A172 (cell line): ENCODE data around the gene TTC8. TPM values are rescaled to one million over a fixed set of nuclear protein-coding genes. Genes with fewer than 3 reads are reported as not detected.
"Not testable (repeated sequence)": the region's sequence is repeated elsewhere in the genome, so short reads cannot be mapped to it uniquely, and the experiment has no call there.

Experiments
- DNase-seq: peaks from one replicate; pipeline ENCODE4 v3.0.0-alpha.2; 2015; ENCODE audit warnings: low spot score
- total RNA-seq: library from RNA; depleted of rRNA; stranded (reverse); fragments of >200 nt; shearing (Covaris generic); gene quantifications from 2 replicates; pipeline ENCODE4 v1.2.3, GENCODE V29; 2014; rRNA removed

The TTC8 gene
- total RNA-seq = 19.2 and 20.3 TPM in 2 replicates

DNA sequence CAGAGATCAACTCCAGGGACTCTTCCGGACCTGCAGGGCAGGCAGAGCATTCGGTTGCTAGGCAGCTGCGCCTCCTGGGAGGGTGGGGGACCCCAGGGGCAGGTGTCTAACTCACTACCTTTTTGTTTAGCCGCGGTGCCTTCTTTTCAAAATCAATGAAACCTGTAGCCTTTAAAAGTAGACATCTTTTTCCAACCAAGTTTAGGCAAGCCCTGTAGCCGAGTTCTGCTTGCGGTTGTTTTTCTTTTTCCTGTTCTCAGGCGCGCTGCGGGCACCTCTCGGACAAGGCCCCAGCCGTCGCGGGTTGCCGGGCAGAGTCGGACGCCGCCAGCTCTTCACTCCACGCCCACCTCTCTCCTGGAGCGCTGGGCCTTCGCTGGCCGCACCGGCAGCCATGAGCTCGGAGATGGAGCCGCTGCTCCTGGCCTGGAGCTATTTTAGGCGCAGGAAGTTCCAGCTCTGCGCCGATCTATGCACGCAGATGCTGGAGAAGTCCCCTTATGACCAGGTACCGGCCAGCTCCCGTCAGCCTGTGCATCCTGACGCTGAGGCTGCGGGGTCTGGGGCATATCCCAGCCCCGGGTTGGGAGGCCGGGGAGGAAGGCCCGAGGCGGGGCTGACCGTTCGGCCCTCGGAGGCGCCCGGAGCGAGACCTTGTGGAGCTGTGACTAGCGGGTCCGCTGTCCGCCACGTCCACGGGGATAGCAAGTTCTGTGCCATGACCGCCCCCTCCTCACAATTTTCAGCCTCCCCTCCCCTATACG is at the start of gene TTC8:
TTC8 (plus strand) TSS at position 338 of the 764 bp plus-strand sequence; CDS start at position 395, 57 bp downstream.
- peak; percentile 63 for DNase-seq

- no peak for DNase-seq
Measured at GRCh38 chr14:88775532-88775931, 48.9 kb upstream of the TTC8 start.

DNA sequence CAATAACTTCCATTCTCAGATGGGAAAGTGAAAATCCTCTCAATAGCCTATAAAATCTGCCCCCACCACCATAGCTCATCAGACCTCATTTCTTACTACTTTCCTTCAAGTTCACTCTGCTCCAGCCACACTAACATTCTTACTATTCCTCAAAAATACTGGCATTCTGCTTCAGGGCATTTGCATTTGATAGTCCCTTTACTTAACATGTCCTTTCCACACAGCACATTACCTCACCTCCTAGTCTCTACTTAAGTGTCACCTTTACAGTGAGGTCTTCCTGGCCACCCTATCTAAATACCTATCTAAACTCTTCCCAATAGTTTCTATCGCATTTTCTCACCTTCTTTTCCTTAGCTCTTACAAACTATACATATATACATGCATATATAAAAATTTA is 38.5 kb upstream of the TTC8 start:
- DNase-seq = no peak

GRCh38 chr14:88786715-88787114 is 37.7 kb upstream of the TTC8 start:
- DNase-seq = no peak

- not testable (repeated sequence) for DNase-seq
Measured at GRCh38 chr14:88789573-88789972, 34.9 kb upstream of the TTC8 start.

- DNase-seq = no peak
Measured at GRCh38 chr14:88790501-88791251, 33.8 kb upstream of the TTC8 start.

- DNase-seq = no peak
Measured at GRCh38 chr14:88791252-88791621, 33.2 kb upstream of the TTC8 start.

GRCh38 chr14:88791629-88792472 is 32.6 kb upstream of the TTC8 start:
- no peak for DNase-seq

GRCh38 chr14:88792473-88793258 is 31.8 kb upstream of the TTC8 start, which contains the start of gene EML5:
Gene EML5, minus strand, starts transcription at chr14:88792953. Its CDS starts 450 bp downstream, at chr14:88792503.
- DNase-seq = peak; percentile 8

DNA sequence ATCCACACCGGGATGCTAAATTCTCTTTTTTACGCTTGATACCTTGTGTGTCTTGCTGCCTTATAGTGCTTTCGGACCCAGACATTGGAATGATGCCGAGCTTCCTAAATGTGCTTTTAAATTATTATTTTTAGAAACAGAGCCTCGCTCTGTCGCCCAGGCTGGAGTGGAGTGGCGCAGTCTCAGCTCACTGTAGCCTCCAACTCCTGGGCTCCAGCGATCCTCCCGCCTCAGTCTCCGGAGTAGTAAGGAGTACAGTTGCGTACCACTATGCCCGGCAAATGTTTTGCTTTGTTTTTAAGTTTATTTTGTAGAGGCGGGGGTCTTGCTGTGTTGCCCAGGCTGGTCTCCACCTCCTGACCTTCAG is 31.2 kb upstream of the TTC8 start:
- no peak for DNase-seq

GRCh38 chr14:88798156-88798555 is 26.3 kb upstream of the TTC8 start:
- DNase-seq = no peak

DNA sequence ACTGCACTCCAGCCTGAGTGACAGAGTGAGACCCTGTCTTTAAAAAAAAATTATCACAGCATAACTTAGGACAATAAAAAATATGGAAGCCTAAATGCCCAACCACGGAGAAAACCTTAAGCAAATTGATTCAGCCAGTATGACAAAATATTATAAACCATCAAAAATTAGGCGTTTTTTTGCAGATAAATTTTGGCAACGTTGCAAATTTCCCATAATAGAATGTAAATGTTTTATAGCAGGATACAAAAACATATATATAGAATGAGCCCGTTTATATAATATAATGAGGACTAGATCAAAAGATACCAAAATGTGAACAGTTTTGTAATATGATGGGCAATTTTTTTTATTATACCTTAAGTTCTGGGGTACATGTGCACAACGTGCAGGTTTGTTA is 24.9 kb upstream of the TTC8 start:
- DNase-seq = no peak

DNA sequence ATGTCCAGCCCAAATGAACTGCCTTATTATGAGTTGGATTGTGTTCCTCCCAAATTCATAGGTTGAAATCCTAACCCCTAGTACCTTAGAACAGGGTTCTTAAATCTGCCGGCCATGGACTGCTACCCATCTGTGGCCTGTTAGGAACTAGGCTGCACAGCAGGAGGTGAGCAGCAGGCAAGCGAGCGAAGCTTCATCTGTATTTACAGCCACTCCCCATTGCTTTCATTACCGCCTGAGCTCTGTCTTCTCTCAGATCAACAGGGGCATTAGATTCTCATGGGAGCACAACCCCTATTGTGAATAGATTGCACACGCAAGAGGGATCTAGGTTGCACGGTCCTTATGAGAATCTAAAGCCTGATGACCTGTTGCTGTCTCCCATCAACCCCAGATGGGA is 21.9 kb upstream of the TTC8 start:
- DNase-seq = no peak

DNA sequence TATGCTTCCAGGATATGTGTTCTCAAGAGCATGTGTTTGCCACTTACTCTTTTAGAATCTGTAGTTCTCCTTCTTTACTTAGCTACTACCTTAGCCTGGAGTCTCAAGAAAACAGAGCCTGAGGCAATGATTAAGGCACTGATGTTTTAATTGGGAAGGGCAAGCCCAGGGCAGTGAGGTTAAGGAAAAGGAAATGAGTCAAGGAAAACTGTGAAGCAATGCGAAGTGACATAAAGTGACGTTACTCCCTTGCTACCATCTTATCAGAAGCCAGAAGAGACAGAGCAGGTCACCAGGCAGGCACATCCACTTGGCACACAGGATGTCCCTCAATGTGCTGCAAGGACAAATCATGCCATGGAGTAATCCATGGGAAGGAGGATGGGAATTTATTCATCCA is 20.4 kb upstream of the TTC8 start:
- DNase-seq = peak; percentile 27

GRCh38 chr14:88804477-88804876 is 20.0 kb upstream of the TTC8 start:
- no peak for DNase-seq

DNA sequence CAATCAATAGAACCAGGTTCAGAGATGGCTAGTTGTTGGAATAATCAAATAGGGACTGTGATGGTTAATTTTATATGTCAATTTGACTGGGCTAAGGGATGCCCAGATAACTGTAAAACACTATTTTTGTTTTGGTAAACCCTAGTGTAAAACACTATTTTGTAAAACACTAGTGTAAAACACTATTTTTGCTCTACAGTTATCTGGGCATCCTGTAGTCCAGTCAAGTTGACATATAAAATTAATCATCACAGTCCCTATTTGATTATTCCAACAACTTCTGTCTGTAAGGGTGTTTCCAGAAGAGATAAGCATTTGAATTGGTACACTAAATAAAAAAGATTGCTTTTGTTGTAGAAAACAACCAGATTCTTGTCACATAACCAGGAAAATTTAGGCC is 16.1 kb upstream of the TTC8 start:
- no peak for DNase-seq

DNA sequence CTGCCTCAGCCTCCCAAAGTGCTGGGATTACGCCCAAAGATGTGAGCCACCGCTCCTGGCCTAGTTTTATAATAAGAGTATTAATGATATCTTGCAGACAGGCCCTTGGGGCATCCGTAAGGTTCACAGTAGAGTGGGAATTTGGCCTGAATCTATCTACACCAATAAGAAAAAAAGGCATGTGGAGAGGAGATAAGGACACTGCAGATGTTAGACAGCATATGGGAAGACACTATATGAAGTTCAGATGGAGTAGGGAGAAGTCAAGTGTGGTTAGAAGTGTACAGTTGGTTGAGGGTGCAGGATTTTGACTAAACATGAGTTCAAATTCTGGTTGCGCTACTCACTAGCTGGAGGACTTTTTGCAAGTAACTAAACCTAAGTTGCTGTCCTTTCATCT is 8.5 kb upstream of the TTC8 start:
- DNase-seq = no peak

- no peak for DNase-seq
Measured at GRCh38 chr14:88818018-88818417, 6.4 kb upstream of the TTC8 start.

DNA sequence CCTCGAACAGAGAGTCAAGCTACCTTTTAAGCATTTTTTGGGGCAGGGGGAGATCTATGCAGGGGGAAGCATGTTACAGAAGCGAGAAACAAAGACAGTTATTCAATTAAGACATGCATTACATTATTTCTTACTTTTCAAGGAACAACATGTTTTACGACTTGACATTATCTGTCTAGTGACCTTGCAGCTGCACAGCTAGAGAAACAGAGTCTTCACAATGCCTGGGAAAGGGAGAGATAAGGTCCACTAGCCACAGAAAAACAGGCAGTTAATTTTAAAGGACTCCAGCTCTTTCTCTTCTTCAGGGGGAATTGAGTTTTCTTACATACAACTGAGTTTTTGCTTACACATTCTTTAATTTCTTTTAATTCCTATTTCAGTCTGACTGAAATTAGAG is 4.8 kb upstream of the TTC8 start:
- DNase-seq = not testable (repeated sequence)

DNA sequence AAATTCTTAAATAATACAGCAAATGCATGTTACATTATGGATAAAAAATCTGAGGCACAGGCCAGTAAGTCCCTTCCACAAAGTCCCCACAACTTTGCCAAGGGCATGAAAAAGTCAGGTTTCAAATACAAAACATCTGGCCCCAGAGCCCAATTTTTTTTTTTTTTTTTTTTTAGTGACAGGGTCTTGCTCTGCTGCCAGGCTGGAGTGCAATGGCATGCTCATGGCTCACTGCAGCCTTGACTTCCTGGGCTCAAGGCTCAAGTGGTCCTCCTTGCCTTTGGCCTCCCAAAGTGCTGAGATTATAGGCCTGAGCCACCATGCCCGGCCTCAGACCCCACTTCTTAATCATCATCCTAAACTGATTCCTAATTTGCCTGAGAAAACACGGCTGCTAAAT is 3.1 kb upstream of the TTC8 start:
- DNase-seq = no peak

DNA sequence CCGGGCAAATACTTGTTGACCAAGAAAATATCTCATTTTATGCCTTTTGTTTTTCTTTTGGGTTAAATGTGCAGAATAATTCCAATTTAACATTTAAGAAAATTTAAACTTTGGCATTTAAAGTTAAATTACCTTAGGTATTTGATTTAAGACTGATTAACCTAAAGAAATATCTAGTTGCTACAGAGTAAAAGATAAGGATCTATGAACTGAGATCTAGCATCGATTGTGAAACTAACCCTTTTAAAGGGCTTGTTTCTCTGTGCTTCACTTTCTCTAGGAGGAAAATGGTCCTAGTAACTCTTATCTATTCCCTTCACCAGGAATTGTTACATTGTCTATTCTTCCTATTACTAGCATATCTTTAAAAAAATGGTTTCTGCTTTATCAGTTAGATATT is 2.6 kb upstream of the TTC8 start:
- no peak for DNase-seq

- DNase-seq = no peak
Measured at GRCh38 chr14:88823968-88824313, 510 bp upstream of the TTC8 start.
